Naive thymus-derived CD8-positive, alpha-beta T cell (primary cell): ENCODE measurements around the gene TOPBP1. TPM values are rescaled to one million over a fixed set of nuclear protein-coding genes. Genes with fewer than 3 reads are reported as not detected.

Experiments used
- ATAC-seq, 2 donors: fragments of 150-1000 bp; cut with Tn5 transposase in 1 of 2; sonication (Bioruptor Pico), chemical (Tn5 transposase) in 1 of 2; 1 replicate in 1 of 2; 2 replicates in 1 of 2; pipeline ENCODE4 v1.10.0; 2021; ENCODE audit warnings: mild to moderate bottlenecking in 2 of 2, moderate library complexity in 2 of 2
- POLR2A ChIA-PET: fragments of 350-600 bp; sonication (Branson Sonifier 250); formaldehyde crosslinking; loops from one replicate; lab custom pipeline; 2021; ENCODE audit warnings: antibody characterized with exemption; lab: Charles Lee
- DNase-seq, 10 donors: peaks; one replicate each; pipeline versions ENCODE4 v3.0.0 to v3.0.0-alpha.2; 2020 to 2022
- H3K27ac Mint-ChIP-seq, 10 donors: one replicate each; pipeline ENCODE4 v1.8.0; 2020 to 2022; ENCODE audit warnings: mild to moderate bottlenecking in 10 of 10, mixed read lengths in 10 of 10, moderate library complexity in 4 of 10, inconsistent platforms in 1 of 10
- H3K27me3 Mint-ChIP-seq, 5 donors: one replicate each; pipeline ENCODE4 v1.8.0; 2021 to 2022; ENCODE audit warnings: mixed read lengths in 5 of 5
- H3K36me3 Mint-ChIP-seq, 3 donors: one replicate each; pipeline ENCODE4 v1.8.0; 2020 to 2022; ENCODE audit warnings: mixed read lengths in 3 of 3, mild to moderate bottlenecking in 2 of 3, inconsistent platforms in 1 of 3
- H3K4me1 Mint-ChIP-seq, 4 donors: one replicate each; pipeline ENCODE4 v1.8.0; 2021 to 2022; ENCODE audit warnings: mixed read lengths in 4 of 4
- H3K4me3 Mint-ChIP-seq, 10 donors: one replicate each; pipeline ENCODE4 v1.8.0; 2020 to 2022; ENCODE audit warnings: mild to moderate bottlenecking in 10 of 10, mixed read lengths in 10 of 10, moderate library complexity in 6 of 10, inconsistent platforms in 1 of 10
- H3K9me3 Mint-ChIP-seq, 9 donors: one replicate each; pipeline ENCODE4 v1.8.0; 2020 to 2022; ENCODE audit warnings: mixed read lengths in 9 of 9, mild to moderate bottlenecking in 3 of 9, inconsistent platforms in 1 of 9, moderate library complexity in 1 of 9
- polyA plus RNA-seq, 3 donors: library from polyadenylated mRNA; unstranded; fragments of 300-500 nt; fragmentation: Illumina TruSeq; gene quantifications; one replicate each; pipeline ENCODE4 v1.2.3, GENCODE V29; 2021
- total RNA-seq, 8 experiments: library from RNA in 2 of 8; stranded (reverse) in 2 of 8; gene quantifications; one replicate each; pipeline ENCODE4 v1.2.3 and lab custom pipeline; 2021 to 2026

The TOPBP1 gene
- total and polyA plus RNA-seq, 5 experiments from 2014 or later: 5.3 to 35.5 (median 11.0) TPM

DNA sequence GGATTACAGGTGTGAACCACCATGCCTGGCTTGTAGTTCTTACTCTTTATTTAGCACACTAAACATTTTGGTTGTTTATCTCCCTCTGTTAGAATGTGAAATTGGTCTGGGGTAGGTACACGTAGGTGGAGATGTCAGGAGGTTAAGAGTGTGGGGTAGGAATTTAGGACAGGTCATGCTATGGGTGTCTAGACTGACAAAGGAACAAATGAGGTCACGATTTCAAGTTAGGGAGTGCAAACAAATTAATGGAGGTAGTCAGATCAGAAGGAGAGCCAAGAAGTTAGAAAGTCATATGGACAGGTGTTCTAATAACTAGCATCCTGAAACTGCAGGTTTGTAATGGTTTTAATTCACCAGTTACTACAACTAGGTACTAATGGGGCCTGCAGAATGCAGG lies 68.5 kb downstream of the TOPBP1 start:
- Mint-ChIP-seq H3K9me3 (no peaks in the 10 kb centered on the region), H3K36me3 (peaks cover 0 to 21% (median 5%) of the 10 kb centered on the region in 3 donors), H3K4me3 (no peak overlapping the region), H3K27ac (peak overlapping the region in 8 of 10 donors; percentile 20 to 83 (median 43)), H3K4me1 (peaks cover 1 to 30% (median 13%) of the 10 kb centered on the region in 4 donors), H3K27me3 (no peaks in the 10 kb centered on the region)
- ATAC-seq (no peak), DNase-seq (no peak)
- POLR2A ChIA-PET: interaction anchor here (1.3 kb wide), 1 partner anchor 18 kb away, joined by 3 read pairs; no protein-coding TSS in a partner anchor

GRCh38 chr3:133592843-133593242 lies 68.9 kb downstream of the TOPBP1 start:
- Mint-ChIP-seq H3K4me3 (no peak overlapping the region), H3K27ac (peak overlapping the region in 7 of 10 donors; percentile 20 to 83 (median 43)), H3K27me3 (no peaks in the 10 kb centered on the region), H3K36me3 (peaks cover 0 to 25% (median 5%) of the 10 kb centered on the region in 3 donors), H3K9me3 (no peaks in the 10 kb centered on the region), H3K4me1 (peaks cover 3 to 34% (median 16%) of the 10 kb centered on the region in 4 donors)
- DNase-seq (no peak), ATAC-seq (peak in 1 of 2 donors; percentile 39)
- POLR2A ChIA-PET: interaction anchor here (1.3 kb wide), 1 partner anchor 18 kb away, joined by 3 read pairs; no protein-coding TSS in a partner anchor

GRCh38 chr3:133591271-133591742 lies 70.4 kb downstream of the TOPBP1 start:
- peaks cover 0 to 38% (median 10%) of the 10 kb centered on the region in 3 donors for H3K36me3 Mint-ChIP-seq
- no peaks in the 10 kb centered on the region for H3K27me3 Mint-ChIP-seq
- H3K4me1 Mint-ChIP-seq: peaks cover 10 to 40% (median 24%) of the 10 kb centered on the region in 4 donors
- H3K9me3 Mint-ChIP-seq: no peaks in the 10 kb centered on the region
- DNase-seq: no peak
- H3K27ac Mint-ChIP-seq: peak overlapping the region in 8 of 10 donors; percentile 34 to 78 (median 56)
- no peak for ATAC-seq
- POLR2A ChIA-PET: interaction anchor here (0.8 kb wide), 1 partner anchor 262 kb away, joined by 4 read pairs; no protein-coding TSS in a partner anchor
- H3K4me3 Mint-ChIP-seq: no peak overlapping the region

DNA sequence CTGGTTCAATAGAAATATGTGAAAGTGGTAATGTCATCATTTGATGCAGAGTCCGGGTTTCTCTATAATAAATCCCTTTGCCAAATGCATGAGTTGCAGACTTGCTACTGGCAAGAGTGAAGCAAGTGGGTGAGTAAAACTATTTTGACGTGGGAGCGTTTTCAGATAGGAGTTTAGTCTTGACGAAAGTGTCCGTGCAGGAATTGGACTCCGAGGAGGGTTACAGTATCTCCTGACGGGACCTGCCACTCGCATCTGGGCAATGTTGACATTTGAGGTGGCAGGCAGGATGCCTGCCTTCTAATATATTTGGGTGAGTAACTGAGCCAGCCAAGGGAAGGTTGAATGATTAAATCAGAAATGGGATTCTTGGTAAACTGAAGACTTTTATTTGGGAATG lies 72.2 kb downstream of the TOPBP1 start:
- H3K4me3 Mint-ChIP-seq: no peak overlapping the region
- H3K9me3 Mint-ChIP-seq: no peaks in the 10 kb centered on the region
- peaks cover 10 to 40% (median 22%) of the 10 kb centered on the region in 4 donors for H3K4me1 Mint-ChIP-seq
- POLR2A ChIA-PET: no interaction called here
- H3K27ac Mint-ChIP-seq: peak overlapping the region in 5 of 10 donors; percentile 19 to 71 (median 57)
- DNase-seq: no peak
- no peak for ATAC-seq
- no peaks in the 10 kb centered on the region for H3K27me3 Mint-ChIP-seq
- H3K36me3 Mint-ChIP-seq: peaks cover 0 to 54% (median 10%) of the 10 kb centered on the region in 3 donors

GRCh38 chr3:133588784-133589465 lies 72.8 kb downstream of the TOPBP1 start:
- peaks cover 0 to 60% (median 10%) of the 10 kb centered on the region in 3 donors for H3K36me3 Mint-ChIP-seq

DNA sequence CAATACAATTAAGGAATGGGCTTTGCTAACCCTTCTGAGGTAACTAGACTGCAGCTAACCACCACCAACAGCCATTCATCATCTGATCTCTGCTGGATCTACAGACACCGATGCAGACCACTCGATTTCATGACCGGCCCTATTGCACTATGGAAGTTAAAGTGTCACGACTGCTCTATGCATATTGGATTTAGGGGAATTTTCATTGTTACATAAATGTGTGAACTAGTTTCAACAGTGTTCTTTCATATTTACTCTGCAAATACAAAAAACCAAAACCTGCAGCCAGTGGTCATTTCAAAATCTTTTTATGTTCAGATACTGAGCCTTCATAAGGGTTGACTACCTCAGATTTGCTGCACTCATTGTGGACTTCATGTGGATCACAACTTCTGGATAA lies 73.7 kb downstream of the TOPBP1 start:
- no peaks in the 10 kb centered on the region for H3K27me3 Mint-ChIP-seq
- peaks cover 0 to 69% (median 10%) of the 10 kb centered on the region in 3 donors for H3K36me3 Mint-ChIP-seq
- ATAC-seq (no peak), DNase-seq (no peak)
- peak overlapping the region in 7 of 10 donors; percentile 11 to 76 (median 63) for H3K27ac Mint-ChIP-seq
- H3K4me1 Mint-ChIP-seq: peaks cover 13 to 43% (median 25%) of the 10 kb centered on the region in 4 donors
- POLR2A ChIA-PET: no interaction called here
- H3K4me3 Mint-ChIP-seq: no peak overlapping the region
- no peaks in the 10 kb centered on the region for H3K9me3 Mint-ChIP-seq

More at GRCh38 chr3:133588784-133589465, 72.8 kb downstream of the TOPBP1 start:
- ATAC-seq (peak in 1 of 2 donors; percentile 10), DNase-seq (no peak)
- Mint-ChIP-seq H3K27ac (peak overlapping the region in 8 of 10 donors; percentile 19 to 80 (median 60)), H3K9me3 (no peaks in the 10 kb centered on the region), H3K27me3 (no peaks in the 10 kb centered on the region), H3K4me3 (no peak overlapping the region), H3K4me1 (peaks cover 10 to 40% (median 22%) of the 10 kb centered on the region in 4 donors)
- POLR2A ChIA-PET: no interaction called here

GRCh38 chr3:133583396-133583795 lies 78.3 kb downstream of the TOPBP1 start:
- no peaks in the 10 kb centered on the region for H3K9me3 Mint-ChIP-seq

GRCh38 chr3:133578548-133579191 lies 83.1 kb downstream of the TOPBP1 start:
- Mint-ChIP-seq H3K27me3 (no peaks in the 10 kb centered on the region), H3K36me3 (peaks cover 7 to 79% (median 33%) of the 10 kb centered on the region in 3 donors), H3K27ac (peak overlapping the region in 9 of 10 donors; percentile 37 to 95 (median 81)), H3K9me3 (no peaks in the 10 kb centered on the region), H3K4me1 (peaks cover 29 to 81% (median 71%) of the 10 kb centered on the region in 4 donors), H3K4me3 (peak overlapping the region; percentile 51 to 98 (median 90))
- POLR2A ChIA-PET: interaction anchor here (0.6 to 1.8 kb wide), 5 partner anchors 26 to 161 kb away, joined by 3 to 9 read pairs (median 3); no protein-coding TSS in a partner anchor
- peak in 1 of 10 donors; percentile 23 for DNase-seq
- no peak for ATAC-seq

More at GRCh38 chr3:133583396-133583795, 78.3 kb downstream of the TOPBP1 start:
- ATAC-seq: no peak
- Mint-ChIP-seq H3K4me3 (peak overlapping the region in 1 of 10 donors; percentile 57), H3K4me1 (peaks cover 16 to 66% (median 51%) of the 10 kb centered on the region in 4 donors), H3K27me3 (no peaks in the 10 kb centered on the region), H3K27ac (peak overlapping the region in 7 of 10 donors; percentile 8 to 90 (median 52)), H3K36me3 (peaks cover 0 to 87% (median 13%) of the 10 kb centered on the region in 3 donors)
- POLR2A ChIA-PET: no interaction called here
- no peak for DNase-seq

GRCh38 chr3:133576169-133576568 lies 85.6 kb downstream of the TOPBP1 start:
- no peaks in the 10 kb centered on the region for H3K27me3 Mint-ChIP-seq
- H3K27ac Mint-ChIP-seq: peak overlapping the region; percentile 55 to 95 (median 84)
- POLR2A ChIA-PET: interaction anchor here (8.8 kb wide), 1 partner anchor 87 kb away, joined by 224 read pairs; no protein-coding TSS in a partner anchor
- DNase-seq: no peak
- peaks cover 7 to 57% (median 27%) of the 10 kb centered on the region in 3 donors for H3K36me3 Mint-ChIP-seq
- ATAC-seq: no peak
- H3K4me3 Mint-ChIP-seq: peak overlapping the region; percentile 86 to 99 (median 94)
- peaks cover 25 to 79% (median 66%) of the 10 kb centered on the region in 4 donors for H3K4me1 Mint-ChIP-seq
- no peaks in the 10 kb centered on the region for H3K9me3 Mint-ChIP-seq

DNA sequence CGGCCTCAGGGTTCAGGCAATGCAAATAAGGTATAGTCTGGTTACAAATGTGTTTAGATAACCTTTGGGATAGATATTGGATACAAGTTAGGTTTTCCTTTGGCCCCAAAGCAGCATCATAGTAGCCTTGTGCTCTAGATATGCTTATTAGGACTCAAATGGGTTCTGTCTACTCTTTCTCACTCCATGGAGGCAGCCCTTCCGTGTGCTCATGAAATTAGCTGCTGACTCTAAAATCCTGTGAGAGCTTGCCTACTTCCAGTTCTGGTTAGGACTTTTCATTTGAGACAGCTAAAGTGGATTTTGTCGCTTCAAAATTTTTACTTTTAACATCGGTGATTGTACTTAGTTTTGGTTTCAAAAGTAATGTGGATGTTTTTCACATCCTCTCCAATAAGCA lies 86.7 kb downstream of the TOPBP1 start:
- POLR2A ChIA-PET: interaction anchor here (0.7 to 8.8 kb wide), 12 partner anchors 18 to 914 kb away, joined by 3 to 224 read pairs (median 4); partner anchors contain the start of genes ANAPC13, CEP63, NPHP3 and TOPBP1
- Mint-ChIP-seq H3K36me3 (peaks cover 7 to 51% (median 27%) of the 10 kb centered on the region in 3 donors), H3K9me3 (no peaks in the 10 kb centered on the region), H3K4me1 (peaks cover 27 to 78% (median 67%) of the 10 kb centered on the region in 4 donors), H3K27me3 (no peaks in the 10 kb centered on the region), H3K4me3 (peak overlapping the region; percentile 85 to 99 (median 94)), H3K27ac (peak overlapping the region; percentile 90 to 98 (median 94))
- no peak for DNase-seq
- ATAC-seq: no peak

DNA sequence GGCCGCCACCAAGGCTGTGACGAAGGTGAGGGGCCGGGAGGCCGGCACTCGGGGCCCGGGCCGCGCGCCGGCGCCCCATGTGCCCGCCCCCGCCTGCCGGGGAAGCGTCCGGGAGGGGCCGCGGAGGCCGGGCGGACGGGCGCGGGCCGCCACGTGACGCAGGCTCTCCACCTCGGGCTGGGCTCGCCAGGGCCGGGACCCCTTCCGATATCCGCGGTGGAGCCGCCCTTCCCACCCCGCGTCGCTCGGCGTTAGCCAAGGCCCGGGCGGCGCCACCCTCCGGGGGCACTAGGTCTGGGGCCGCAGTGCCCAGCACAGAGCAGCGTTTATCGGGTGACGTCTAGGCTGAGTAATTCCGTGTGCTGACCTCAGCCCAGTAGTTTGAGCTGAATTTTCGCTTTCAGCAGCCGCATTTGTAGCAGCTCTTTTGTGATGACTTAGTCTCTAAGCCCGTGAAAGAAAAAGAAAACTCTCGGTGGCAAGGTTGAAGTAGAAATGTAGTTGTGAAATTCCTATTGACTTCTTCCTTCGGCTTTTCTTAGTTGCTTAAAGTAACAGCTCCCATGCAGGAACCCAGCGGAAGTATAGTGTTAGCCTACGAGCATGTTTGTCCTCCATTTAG lies 87.4 kb downstream of the TOPBP1 start:
- no peaks in the 10 kb centered on the region for H3K27me3 Mint-ChIP-seq
- H3K9me3 Mint-ChIP-seq: no peaks in the 10 kb centered on the region
- POLR2A ChIA-PET: interaction anchor here (0.7 to 8.8 kb wide), 14 partner anchors 18 to 914 kb away, joined by 3 to 224 read pairs (median 4); partner anchors contain the start of genes ANAPC13, CEP63, NPHP3 and TOPBP1
- H3K27ac Mint-ChIP-seq: peak overlapping the region; percentile 90 to 98 (median 94)
- peaks cover 27 to 77% (median 66%) of the 10 kb centered on the region in 4 donors for H3K4me1 Mint-ChIP-seq
- peak; percentile 50 to 79 (median 62) for DNase-seq
- peak overlapping the region; percentile 85 to 99 (median 94) for H3K4me3 Mint-ChIP-seq
- peak; percentile 18 to 20 for ATAC-seq
- H3K36me3 Mint-ChIP-seq: peaks cover 7 to 45% (median 26%) of the 10 kb centered on the region in 3 donors
